ENCODE results near the gene FBXL16. TPM values are rescaled to one million over a fixed set of nuclear protein-coding genes. Genes with fewer than 3 reads are reported as not detected.

Gene FBXL16
- total and polyA plus RNA-seq, 9 of the 15 experiments (the other 6 are each of a cell fraction or from before 2014, with no cell fraction given) = 0.21 to 8.2 (median 1.7) TPM

- TF ChIP-seq SAFB2 (IDR thresholded peaks at IDR 0.05; ENCODE audit: borderline replicate concordance, low read depth, low read length, severe bottlenecking) = no peak
- TF ChIP-seq SRSF3 (IDR thresholded peaks at IDR 0.05; ENCODE audit: insufficient read depth, low read length) = no peak
- peak; percentile 82; the same call in 1 of the 2 replicates for TF ChIP-seq HDGF (IDR thresholded peaks at IDR 0.05)
- TF ChIP-seq PTRF (tag; IDR thresholded peaks at IDR 0.05) = no peak
- no peak for TF ChIP-seq ATF3 (IDR thresholded peaks at IDR 0.05)
- no peak for TF ChIP-seq ATF3 (CRISPR knock-in tag; conservative IDR thresholded peaks at IDR 0.05)
- no peak for TF ChIP-seq DPF2 (IDR thresholded peaks at IDR 0.05)
- TF ChIP-seq ZBTB9 (CRISPR knock-in tag; IDR thresholded peaks at IDR 0.05) = no peak
- no peak for TF ChIP-seq ZNF23 (CRISPR knock-in tag; IDR thresholded peaks at IDR 0.05)
- no peak for TF ChIP-seq ARID3B (CRISPR knock-in tag; IDR thresholded peaks at IDR 0.05; ENCODE audit: borderline replicate concordance)
- TF ChIP-seq HDAC6 (IDR thresholded peaks at IDR 0.05; ENCODE audit: low read depth, low read length) = no peak
- no peak for TF ChIP-seq GTF2A2 (tag; IDR thresholded peaks at IDR 0.05)
- no peak for TF ChIP-seq MIER1 (IDR thresholded peaks at IDR 0.05; ENCODE audit: low read depth)
- TF ChIP-seq CBX5 (IDR thresholded peaks at IDR 0.05; ENCODE audit: borderline replicate concordance, low read depth) = no peak
- no peak for TF ChIP-seq MTA2 (IDR thresholded peaks at IDR 0.05; ENCODE audit: low read depth)
- no peak for TF ChIP-seq SAP30 (IDR thresholded peaks at IDR 0.05; ENCODE audit: borderline replicate concordance, insufficient read depth, low read depth, low read length, poor library complexity, severe bottlenecking)
- no peak for TF ChIP-seq ZNF77 (CRISPR knock-in tag; IDR thresholded peaks at IDR 0.05)
- peak; percentile 99 for TF ChIP-seq VEZF1 (CRISPR knock-in tag; IDR thresholded peaks at IDR 0.05)
- TF ChIP-seq ZBTB2 (IDR thresholded peaks at IDR 0.05) = peak; percentile 76; the same call in 1 of the 2 replicates
- TF ChIP-seq NCOA1 (IDR thresholded peaks at IDR 0.05; ENCODE audit: low read depth) = no peak
- TF ChIP-seq SNIP1 (IDR thresholded peaks at IDR 0.05; ENCODE audit: low read depth) = no peak
- no peak for TF ChIP-seq ZNF75A (CRISPR knock-in tag; IDR thresholded peaks at IDR 0.05)
These were observed 45.0 kb downstream of the FBXL16 start (continued) for GRCh38 chr16:660459-661183.

All from K562 (cell line).